HG02571 (cell line): ENCODE measurements around the gene CSNK1G3.

ENCODE experiments used
- ATAC-seq: cut with Tn5 transposase; IDR thresholded peaks from one replicate; pipeline ENCODE4 v1.9.1; 2021; ENCODE audit warnings: mild to moderate bottlenecking, moderate library complexity; ENCODE audit not compliant: unreplicated experiment

Gene CSNK1G3

DNA sequence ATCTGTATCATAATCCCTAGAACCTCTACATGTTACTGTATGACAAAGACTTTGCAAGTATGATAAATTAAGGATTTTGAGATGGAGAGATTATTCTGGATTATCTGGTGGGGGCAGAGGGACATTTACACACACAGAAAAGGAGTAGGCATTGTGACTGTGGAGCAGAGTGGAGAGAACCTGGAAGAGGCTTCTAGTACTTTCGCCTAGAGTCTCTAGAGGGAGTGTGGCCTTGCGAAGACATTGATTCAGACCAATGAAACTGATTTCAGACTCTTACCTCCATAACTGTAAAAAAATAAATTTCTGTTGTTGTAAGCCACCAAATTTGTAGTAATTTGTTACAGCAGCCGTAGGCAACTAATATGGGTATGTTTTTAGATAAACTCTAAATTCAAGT lies 45.9 kb downstream of the CSNK1G3 start:
- no peak for ATAC-seq

DNA sequence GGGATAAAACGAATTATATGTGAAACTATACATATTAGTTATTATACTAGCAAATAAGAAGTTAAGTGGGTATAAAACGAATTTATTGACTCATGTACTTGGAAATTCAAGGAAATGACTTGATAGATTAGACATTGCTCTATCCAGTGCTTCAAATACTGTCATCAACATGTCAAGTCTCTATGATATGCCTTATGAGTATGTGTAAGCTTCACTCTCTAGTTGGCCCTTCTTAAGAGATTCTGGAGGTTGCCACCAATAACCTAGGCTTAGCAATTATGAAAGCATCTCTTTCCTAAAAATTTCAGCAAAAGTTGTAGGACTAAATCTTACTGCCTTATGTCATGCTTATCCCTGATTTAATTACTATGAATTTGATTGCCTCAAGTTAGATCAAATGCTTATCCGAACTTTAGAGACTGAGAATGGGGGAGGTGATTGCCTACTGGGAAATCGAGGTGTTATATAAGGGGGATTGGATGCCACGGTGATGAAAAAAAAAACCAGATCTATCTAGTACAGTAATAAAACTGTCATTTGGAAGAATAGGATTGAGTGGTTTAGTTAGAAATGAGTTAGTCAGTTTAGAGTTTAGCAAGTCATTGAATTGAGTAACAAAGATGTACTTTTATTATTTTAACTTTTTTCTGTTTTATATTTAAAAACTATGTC lies 46.9 kb downstream of the CSNK1G3 start:
- no peak for ATAC-seq

GRCh38 chr5:123559434-123559775 lies 47.4 kb downstream of the CSNK1G3 start:
- no peak for ATAC-seq

DNA sequence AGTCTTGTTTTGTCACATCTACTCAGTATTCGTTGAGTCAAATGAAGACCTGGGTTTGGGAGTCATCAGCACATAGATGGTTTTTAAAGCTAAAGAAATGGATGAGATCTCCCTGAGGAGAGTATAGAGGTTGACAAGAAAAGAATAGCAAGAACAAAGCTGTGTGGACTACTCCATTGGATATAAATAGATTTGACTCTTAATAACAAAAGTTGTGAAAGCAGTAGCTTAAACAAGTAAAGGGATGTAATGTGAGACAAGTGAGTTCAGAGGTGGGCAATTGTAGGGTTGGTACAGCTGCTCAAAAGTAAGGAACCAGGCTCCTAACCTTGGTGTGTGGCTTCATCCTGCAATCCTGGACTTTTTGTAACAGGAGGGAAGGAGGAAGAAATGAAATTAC lies 49.3 kb downstream of the CSNK1G3 start:
- no peak for ATAC-seq

DNA sequence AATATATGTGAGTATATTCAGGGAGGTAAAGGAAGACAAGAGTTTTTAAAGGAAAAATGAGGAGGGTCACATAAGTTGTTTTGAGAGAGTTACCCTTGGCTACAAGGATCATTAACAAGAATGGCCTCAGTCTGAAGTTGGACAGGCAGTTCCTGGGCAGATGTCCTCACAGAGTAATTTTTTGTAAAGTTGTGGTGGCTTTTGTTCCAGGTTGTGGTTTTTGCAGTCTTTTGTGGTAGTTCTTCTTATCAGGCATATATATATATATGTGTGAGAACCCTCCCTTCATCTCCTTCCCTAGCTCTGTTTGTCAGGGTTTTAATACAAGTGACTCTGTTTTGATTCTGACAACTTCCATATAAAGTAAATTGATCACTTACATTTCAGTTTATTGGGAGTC lies 60.0 kb downstream of the CSNK1G3 start:
- no peak for ATAC-seq

DNA sequence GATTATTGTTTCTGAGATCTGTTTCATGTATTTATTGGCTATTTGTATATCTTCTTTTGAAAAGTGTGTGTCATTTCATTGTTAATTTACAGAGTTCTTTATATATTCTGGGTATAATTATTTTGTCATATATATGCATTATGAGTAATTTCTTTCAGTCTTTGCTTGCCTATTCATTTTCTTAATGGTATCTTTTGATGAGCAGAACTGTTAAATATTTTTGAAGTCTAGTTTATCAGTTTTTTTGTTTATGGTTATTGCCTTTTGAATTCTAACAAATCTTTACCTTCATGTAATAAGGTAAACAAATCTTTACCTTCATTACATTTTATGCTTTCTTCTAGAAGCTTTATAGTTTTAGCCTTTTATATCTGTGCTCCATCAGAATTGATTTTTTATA lies 66.4 kb downstream of the CSNK1G3 start:
- no peak for ATAC-seq

DNA sequence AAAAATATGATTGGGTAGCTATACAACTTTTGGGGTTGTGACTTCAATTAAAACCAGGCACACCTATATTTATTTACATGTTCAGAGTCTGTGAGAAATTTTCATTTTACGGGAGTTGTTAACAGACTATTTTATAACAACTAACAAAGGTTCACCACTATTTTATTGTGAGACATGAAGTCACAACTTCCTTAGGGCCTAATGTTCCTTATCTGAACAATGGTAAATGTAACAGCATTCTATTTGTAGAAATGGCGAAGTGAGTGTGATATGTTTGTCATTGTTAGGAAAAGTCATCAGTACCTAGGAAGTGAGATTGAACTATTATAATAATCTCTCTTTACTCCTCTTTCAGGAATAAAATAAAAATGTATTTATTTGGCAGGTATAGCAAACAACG lies 67.4 kb downstream of the CSNK1G3 start:
- no peak for ATAC-seq

DNA sequence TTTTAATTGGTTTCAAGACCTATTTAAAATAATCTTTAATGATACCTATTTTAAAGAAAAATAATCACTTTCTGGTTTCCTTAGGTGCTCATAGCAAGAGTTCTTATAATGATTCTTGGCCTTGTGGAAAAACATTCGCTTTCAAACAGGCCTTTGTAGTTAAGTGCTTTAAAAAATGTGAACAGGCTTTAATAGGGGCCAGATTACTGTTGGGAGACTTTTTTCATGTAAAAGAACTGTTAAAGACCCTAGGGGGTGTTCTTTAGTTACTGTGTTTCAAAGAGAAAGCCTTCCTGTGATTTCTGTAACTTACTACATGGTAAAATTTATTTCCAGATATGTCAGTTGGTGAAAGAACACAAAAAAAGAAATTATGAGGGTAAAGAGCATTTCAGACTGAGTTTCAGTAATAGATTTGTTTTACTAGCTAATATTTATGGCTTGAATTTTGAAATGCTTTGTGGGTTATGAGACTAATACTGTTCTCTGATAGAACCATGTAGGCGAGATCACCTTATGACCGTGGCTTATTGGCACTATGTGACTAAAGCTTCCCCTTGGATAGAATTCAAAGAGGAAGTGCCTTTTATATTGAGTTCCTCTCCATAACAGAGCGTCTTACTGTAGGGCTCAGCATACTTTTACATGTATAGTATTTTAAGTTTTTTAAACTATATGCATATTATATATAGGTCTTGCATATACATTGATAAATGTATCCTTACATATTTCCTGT lies 70.7 kb downstream of the CSNK1G3 start:
- ATAC-seq: no peak

DNA sequence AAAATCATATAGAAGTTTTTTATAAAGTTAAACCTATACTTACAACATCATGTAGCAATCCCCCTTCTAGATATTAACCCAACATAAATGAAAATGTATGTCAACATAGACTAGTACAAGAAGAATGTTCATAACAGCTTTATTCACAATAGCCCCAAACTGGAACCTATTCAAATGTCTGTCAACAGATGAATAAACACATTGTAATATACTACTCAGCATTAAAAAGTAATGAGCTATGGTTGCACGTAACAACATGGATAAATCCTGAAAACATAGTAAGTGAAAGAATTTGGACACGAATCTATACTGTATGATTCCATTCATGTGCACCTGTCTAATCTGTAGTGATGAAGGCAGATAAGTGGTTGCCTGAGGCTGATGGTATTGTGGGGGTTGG lies 73.9 kb downstream of the CSNK1G3 start:
- no peak for ATAC-seq

GRCh38 chr5:123594434-123594833 lies 82.5 kb downstream of the CSNK1G3 start:
- no peak for ATAC-seq

GRCh38 chr5:123597018-123597417 lies 85.0 kb downstream of the CSNK1G3 start:
- no peak for ATAC-seq

DNA sequence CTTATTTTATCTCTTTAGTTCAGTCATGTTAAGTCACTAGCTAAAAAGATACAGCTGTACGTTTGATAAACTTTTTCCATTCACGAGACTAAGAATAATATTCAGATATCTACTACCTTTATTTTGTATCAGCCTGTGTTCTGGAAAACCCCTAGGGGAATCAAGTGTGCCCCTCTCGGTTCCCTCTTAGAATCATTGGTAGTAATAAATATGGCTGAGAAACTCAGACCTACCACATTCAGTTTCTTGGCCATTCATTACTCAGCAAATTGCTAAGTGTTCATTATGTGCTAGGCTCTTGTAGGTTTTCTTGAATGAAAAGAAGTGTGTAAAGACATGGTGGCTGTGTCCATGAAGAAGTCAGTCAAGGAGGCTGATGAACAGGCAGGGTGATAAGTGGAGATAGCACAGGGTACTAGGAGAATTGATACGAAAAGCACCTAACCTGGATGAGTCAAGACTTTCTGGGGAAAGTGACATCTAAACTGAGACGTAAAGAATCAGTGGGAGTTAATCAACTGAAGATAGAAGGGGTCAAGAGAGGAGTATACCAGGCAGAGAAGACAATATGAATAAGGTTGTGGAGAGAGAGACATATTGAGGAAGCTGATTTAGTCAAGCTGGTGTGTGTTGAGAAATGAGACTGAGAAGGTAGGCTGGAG lies 86.2 kb downstream of the CSNK1G3 start:
- ATAC-seq: no peak

DNA sequence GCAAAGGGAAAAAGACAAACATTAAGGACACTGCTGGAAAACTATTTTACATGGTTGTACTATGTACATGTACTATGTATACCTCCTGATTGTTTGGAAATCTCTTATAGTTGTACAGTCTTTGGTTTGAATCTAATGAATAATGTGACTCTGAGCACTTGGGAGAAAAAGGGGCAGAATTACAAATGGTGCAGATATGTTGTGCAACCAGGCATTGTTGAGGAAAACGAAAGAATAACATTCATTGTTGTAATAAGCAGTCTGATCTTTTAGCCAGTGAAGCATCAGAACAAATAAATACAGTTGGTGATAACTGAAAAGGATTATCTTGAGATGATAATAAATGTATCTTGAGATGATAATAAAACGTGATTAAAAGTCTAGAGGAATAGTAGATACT lies 87.2 kb downstream of the CSNK1G3 start:
- no peak for ATAC-seq

DNA sequence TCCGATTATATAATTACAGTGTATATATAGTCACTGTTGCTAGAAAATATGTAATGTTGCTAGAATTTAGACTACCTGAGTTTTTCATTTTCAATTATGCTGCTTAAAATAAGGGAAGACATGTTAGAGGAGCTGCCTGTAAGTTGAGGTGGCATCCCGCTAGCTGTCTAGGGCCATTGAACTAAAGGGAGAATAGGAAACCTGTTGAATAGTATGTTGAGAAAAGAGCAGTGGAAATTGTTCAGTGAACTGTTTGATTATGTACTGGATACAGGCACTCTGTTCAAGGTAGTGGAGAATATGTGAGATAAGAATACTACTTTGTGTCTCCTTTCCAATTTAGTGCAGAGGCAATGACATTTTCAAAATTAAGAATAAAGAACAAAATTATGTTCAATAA lies 89.6 kb downstream of the CSNK1G3 start:
- no peak for ATAC-seq

- ATAC-seq: no peak
Measured at GRCh38 chr5:123605822-123606221, 93.8 kb downstream of the CSNK1G3 start.

DNA sequence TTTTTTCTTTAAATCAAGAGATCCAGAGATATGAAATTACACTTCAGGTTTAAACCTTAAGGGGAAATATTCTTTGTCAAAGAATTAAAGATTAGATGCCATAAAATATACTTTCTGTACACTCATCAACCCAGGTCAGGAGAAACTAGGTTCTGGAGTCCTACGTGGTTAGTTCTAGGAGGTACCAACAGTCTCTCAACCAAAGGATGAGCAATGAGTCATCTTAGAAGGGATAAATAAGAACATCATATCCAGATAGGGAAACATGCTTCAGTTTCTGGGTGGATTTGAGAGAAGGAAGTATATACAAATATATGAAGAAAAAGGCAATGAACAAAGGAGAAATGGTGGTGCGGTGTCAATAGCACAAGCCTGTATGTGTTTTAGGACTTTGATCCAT lies 98.2 kb downstream of the CSNK1G3 start:
- ATAC-seq: no peak

GRCh38 chr5:123610665-123611405 lies 98.9 kb downstream of the CSNK1G3 start:
- no peak for ATAC-seq

DNA sequence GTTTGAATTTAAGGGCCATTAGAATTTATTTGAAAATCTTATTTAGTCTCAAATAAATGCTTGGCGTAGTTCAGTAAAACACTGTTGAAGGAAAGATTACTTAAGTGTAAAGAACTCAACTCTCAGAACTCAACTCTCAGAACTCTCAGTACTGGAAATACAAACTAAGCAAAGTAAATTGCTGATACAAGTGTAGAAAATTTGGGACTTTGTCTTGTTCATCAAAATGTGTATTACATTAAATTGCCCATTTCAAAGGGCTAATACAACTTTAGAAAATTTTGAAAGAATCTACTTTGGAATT lies 99.4 kb downstream of the CSNK1G3 start:
- no peak for ATAC-seq

DNA sequence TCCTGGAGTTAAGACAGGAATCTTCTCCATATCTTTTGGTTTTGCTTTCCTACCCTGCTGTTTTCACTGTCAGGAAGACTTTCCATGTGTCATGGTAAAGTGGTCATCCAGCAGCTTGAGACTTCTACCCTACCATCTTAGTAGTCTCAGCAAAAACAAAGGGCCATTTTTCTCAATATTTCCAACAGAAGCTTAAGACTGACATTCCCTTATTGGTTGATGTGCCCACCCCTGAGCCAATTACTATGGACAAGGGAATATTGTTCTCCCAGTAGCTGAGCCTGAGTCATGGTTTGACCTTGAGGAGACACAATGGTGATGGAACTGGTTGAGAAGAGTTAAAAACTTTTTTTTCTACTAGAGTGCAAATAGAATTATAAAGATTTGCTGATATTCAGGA lies 105.6 kb downstream of the CSNK1G3 start:
- no peak for ATAC-seq

DNA sequence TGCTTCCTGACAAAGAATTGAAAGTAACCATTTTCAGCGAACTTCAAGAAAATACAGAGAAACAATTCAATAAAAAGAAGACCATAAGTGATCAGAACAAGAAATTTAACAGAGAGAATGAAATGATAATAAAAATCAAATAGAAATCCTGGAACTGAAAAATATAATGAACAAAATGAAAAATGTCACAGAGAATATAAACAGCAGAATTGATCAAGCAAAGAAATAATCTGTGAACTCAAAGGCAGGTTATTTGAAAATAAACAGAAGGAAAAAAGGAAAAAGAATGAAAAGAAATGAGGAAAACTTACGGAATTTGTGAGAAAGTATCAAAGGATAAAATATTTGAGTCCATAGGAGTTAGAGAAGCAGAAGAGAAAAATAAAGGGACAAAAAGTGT lies 114.1 kb downstream of the CSNK1G3 start:
- no peak for ATAC-seq

DNA sequence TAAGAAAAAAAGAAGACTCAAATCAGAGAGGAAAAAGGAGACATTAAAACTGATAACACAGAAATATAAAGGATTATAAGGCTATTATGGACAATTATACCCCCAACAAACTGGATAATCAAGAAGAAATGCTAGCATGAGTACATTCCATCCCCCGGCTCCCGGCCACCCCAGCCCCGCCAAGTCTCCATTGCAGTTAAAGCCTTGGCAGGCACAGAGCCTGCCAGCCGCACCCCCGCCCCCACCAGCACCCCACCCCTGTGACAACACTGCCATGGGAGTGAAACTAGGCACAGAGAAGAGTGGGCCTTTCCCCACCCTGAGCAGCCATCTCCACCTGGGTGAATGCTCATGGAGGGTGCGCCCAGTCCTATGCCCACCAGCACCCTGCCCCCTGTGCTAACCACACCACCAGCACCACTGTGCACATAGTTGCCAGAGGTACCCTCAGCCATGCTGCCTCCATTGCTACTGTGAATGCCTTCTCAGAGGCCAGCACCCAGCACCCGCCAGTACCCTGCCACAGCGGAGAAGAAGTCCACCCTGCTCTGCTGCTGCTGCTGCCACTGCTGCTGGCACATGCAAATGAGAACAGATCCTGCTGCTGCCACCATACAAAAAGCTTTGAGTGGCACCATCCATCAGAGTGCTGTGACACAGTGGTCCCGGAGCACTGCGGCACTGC lies 117.0 kb downstream of the CSNK1G3 start:
- no peak for ATAC-seq
